SU-DHL-6 (cell line): ENCODE measurements around the gene C21orf58.

Experiments
- H2AFZ ChIP-seq: fragments of 200-600 bp; sonication (generic); 2 replicates; pipeline ENCODE4 v1.6.1; 2014; ENCODE audit warnings: low read depth, mild to moderate bottlenecking, moderate library complexity, mixed read lengths, antibody characterized with exemption, low read length; ENCODE audit not compliant: severe bottlenecking
- H3F3A ChIP-seq: fragments of 200-600 bp; shearing (Covaris generic); 2 replicates; pipeline ENCODE4 v1.6.0; 2016; ENCODE audit warnings: antibody characterized with exemption, mild to moderate bottlenecking; ENCODE audit not compliant: insufficient read depth
- H3K27ac ChIP-seq: fragments of 200-600 bp; sonication (generic); 2 replicates; pipeline ENCODE4 v1.5.1; 2016; ENCODE audit warnings: low read depth, mild to moderate bottlenecking, low read length, moderate library complexity, mixed read lengths
- H3K27me3 ChIP-seq: fragments of 200-600 bp; sonication (generic), shearing (Covaris generic); 2 replicates; pipeline ENCODE4 v1.6.0; 2014; ENCODE audit warnings: mild to moderate bottlenecking, low read length
- H3K36me3 ChIP-seq: fragments of 200-600 bp; sonication (generic); 2 replicates; pipeline ENCODE4 v1.6.1; 2014; ENCODE audit warnings: mild to moderate bottlenecking, low read length, mixed read lengths
- H3K4me2 ChIP-seq: fragments of 300-600, 200-600 bp; shearing (Covaris generic), sonication (generic); 2 replicates; pipeline ENCODE4 v1.6.0; 2014; ENCODE audit warnings: low read length, low read depth, mild to moderate bottlenecking; ENCODE audit not compliant: poor library complexity, severe bottlenecking
- H3K4me3 ChIP-seq: fragments of 200-600 bp; sonication (generic); 2 replicates; pipeline ENCODE4 v1.5.1; 2014; ENCODE audit warnings: antibody characterized with exemption, low read length, mild to moderate bottlenecking, mixed read lengths; ENCODE audit not compliant: insufficient read depth, poor library complexity, severe bottlenecking
- H3K79me2 ChIP-seq: fragments of 200-600 bp; sonication (generic); 2 replicates; pipeline ENCODE4 v1.6.1; 2014; ENCODE audit warnings: mild to moderate bottlenecking, low read length, moderate library complexity; ENCODE audit not compliant: insufficient read depth
- H3K9ac ChIP-seq: fragments of 200-600 bp; sonication (generic); 2 replicates; pipeline ENCODE4 v1.7.0; 2014; ENCODE audit warnings: mild to moderate bottlenecking, low read length
- H3K9me2 ChIP-seq: fragments of 200-600 bp; sonication (generic); replicated peaks from 2 replicates; pipeline ENCODE4 v1.6.1; 2014; ENCODE audit warnings: low read length; ENCODE audit not compliant: insufficient read depth
- H3K9me3 ChIP-seq: fragments of 200-600 bp; sonication (generic); 2 replicates; pipeline ENCODE4 v1.6.1; 2014; ENCODE audit warnings: low read length, mixed read lengths; ENCODE audit not compliant: insufficient read depth
- H4K20me1 ChIP-seq: fragments of 200-600 bp; sonication (generic); 2 replicates; pipeline ENCODE4 v1.6.1; 2014; ENCODE audit warnings: low read depth, mild to moderate bottlenecking, antibody characterized with exemption, low read length, moderate library complexity, mixed read lengths
- CTCF ChIP-seq: fragments of 200-600 bp; sonication (generic); IDR thresholded peaks from one replicate; pipeline ENCODE4 v1.5.1; 2017; ENCODE audit warnings: antibody characterized with exemption, mild to moderate bottlenecking, low read length, moderate library complexity; ENCODE audit not compliant: insufficient read depth, poor library complexity, severe bottlenecking
- EZH2phosphoT487 ChIP-seq: fragments of 200-600 bp; sonication (generic), shearing (Covaris generic); conservative IDR thresholded peaks from 2 replicates; pipeline ENCODE4 v1.6.1; 2018; ENCODE audit warnings: mild to moderate bottlenecking, antibody characterized with exemption, low read length, moderate library complexity, mixed read lengths

The C21orf58 gene

GRCh38 chr21:46289655-46290179, 34.0 kb downstream of the C21orf58 start:
- H3K27ac ChIP-seq, result no peak overlapping the region
- no peaks in the 10 kb centered on the region for H3K9me2 ChIP-seq
- H3K36me3 ChIP-seq, result 0 out of 2 replicates have a peak, but pooled peaks cover 7% of the 10 kb centered on the region
- no peak overlapping the region for H2AFZ ChIP-seq
- no peak for TF ChIP-seq CTCF
- H3K27me3 ChIP-seq, result no peaks in the 10 kb centered on the region
- no peaks in the 10 kb centered on the region for H3K9me3 ChIP-seq
- no peak overlapping the region for H3K4me2 ChIP-seq
- no peak overlapping the region for H3K4me3 ChIP-seq
- peaks cover 16% of the 10 kb centered on the region; the same call in 1 of the 2 replicates for H3F3A ChIP-seq
- peaks cover 40% of the 10 kb centered on the region for H3K79me2 ChIP-seq
- no peaks in the 10 kb centered on the region for H4K20me1 ChIP-seq
- no peak overlapping the region for H3K9ac ChIP-seq

- H3K4me3 ChIP-seq, result peak overlapping the region; percentile 83
Observed at GRCh38 chr21:46287541-46287940, 36.1 kb downstream of the C21orf58 start.

GRCh38 chr21:46286648-46287002, 37.0 kb downstream of the C21orf58 start:
- Histone ChIP-seq H3K27ac (peak overlapping the region; percentile 69), H3K79me2 (peaks cover 68% of the 10 kb centered on the region), H3K4me3 (peak overlapping the region; percentile 83), H4K20me1 (no peaks in the 10 kb centered on the region; the same call in 1 of the 2 replicates), H2AFZ (peak overlapping the region; percentile 81), H3K36me3 (peaks cover 7% of the 10 kb centered on the region; the same call in 1 of the 2 replicates), H3F3A (peaks cover 16% of the 10 kb centered on the region; the same call in 1 of the 2 replicates), H3K9me2 (no peaks in the 10 kb centered on the region), H3K9me3 (no peaks in the 10 kb centered on the region), H3K4me2 (peak overlapping the region; percentile 86), H3K9ac (peak overlapping the region; percentile 91), H3K27me3 (no peaks in the 10 kb centered on the region)
- no peak for TF ChIP-seq EZH2phosphoT487
- TF ChIP-seq CTCF, result no peak

More at GRCh38 chr21:46287541-46287940, 36.1 kb downstream of the C21orf58 start:
- Histone ChIP-seq H3K27me3 (no peaks in the 10 kb centered on the region), H3K4me2 (peak overlapping the region; percentile 86), H4K20me1 (no peaks in the 10 kb centered on the region), H3K79me2 (peaks cover 60% of the 10 kb centered on the region), H3K9me3 (no peaks in the 10 kb centered on the region), H3K9me2 (no peaks in the 10 kb centered on the region), H2AFZ (no peak overlapping the region), H3F3A (peaks cover 16% of the 10 kb centered on the region; the same call in 1 of the 2 replicates), H3K27ac (peak overlapping the region; percentile 69; the same call in 1 of the 2 replicates), H3K36me3 (peaks cover 9% of the 10 kb centered on the region; the same call in 1 of the 2 replicates), H3K9ac (peak overlapping the region; percentile 91)
- TF ChIP-seq EZH2phosphoT487 (no peak), CTCF (no peak)
